Smooth muscle cell (in vitro differentiated cells): ENCODE measurements around the gene RNU6-1. TPM values are rescaled to one million over a fixed set of nuclear protein-coding genes. Genes with fewer than 3 reads are reported as not detected.

ENCODE experiments used
- DNase-seq: peaks from one replicate; lab custom pipeline; 2025; ENCODE audit not compliant: unreplicated experiment; lab: John Stamatoyannopoulos, UW
- H2AFZ ChIP-seq: fragments of 200-600 bp; sonication (generic); 2 replicates; pipeline ENCODE4 v1.6.0; 2016; ENCODE audit warnings: antibody characterized with exemption, low read depth, mild to moderate bottlenecking
- H3F3A ChIP-seq: fragments of 200-600 bp; sonication (generic); 2 replicates; pipeline ENCODE4 v1.6.0; 2017; ENCODE audit warnings: antibody characterized with exemption, low read depth
- H3K27ac ChIP-seq: fragments of 200-600 bp; sonication (generic); 2 replicates; pipeline ENCODE4 v1.5.1; 2016; ENCODE audit warnings: low read depth, mild to moderate bottlenecking
- H3K27me3 ChIP-seq: fragments of 200-600 bp; sonication (generic); 2 replicates; pipeline ENCODE4 v1.6.1; 2016; ENCODE audit warnings: low read depth, mild to moderate bottlenecking
- H3K36me3 ChIP-seq: fragments of 200-600 bp; sonication (generic); 2 replicates; pipeline ENCODE4 v1.5.1; 2016; ENCODE audit warnings: low read depth
- H3K4me1 ChIP-seq: fragments of 200-600 bp; sonication (generic); 2 replicates; pipeline ENCODE4 v1.5.1; 2016; ENCODE audit warnings: low read depth
- H3K4me2 ChIP-seq: fragments of 200-600 bp; sonication (generic); 2 replicates; pipeline ENCODE4 v1.6.0; 2016; ENCODE audit warnings: mild to moderate bottlenecking
- H3K4me3 ChIP-seq: fragments of 200-600 bp; sonication (generic); 2 replicates; pipeline ENCODE4 v1.5.1; 2016; ENCODE audit warnings: mild to moderate bottlenecking
- H3K79me2 ChIP-seq: fragments of 200-600 bp; sonication (generic); 2 replicates; pipeline ENCODE4 v1.6.0; 2016; ENCODE audit warnings: low read depth, mild to moderate bottlenecking
- H3K9ac ChIP-seq: fragments of 200-600 bp; sonication (generic); 2 replicates; pipeline ENCODE4 v1.6.0; 2016; ENCODE audit warnings: low read depth
- H3K9me3 ChIP-seq: fragments of 200-600 bp; sonication (generic); replicated peaks from 2 replicates; pipeline ENCODE4 v1.5.1; 2016; ENCODE audit warnings: low read depth
- H4K20me1 ChIP-seq: fragments of 200-600 bp; sonication (generic); 2 replicates; pipeline ENCODE4 v1.6.0; 2016; ENCODE audit warnings: low read depth
- WGBS: methylation state at CpG from one replicate; pipeline ENCODE4 v1.1.7; 2016; ENCODE audit warnings: low lambda C conversion rate; 5-methylcytosine and 5-hydroxymethylcytosine counted together
- polyA plus RNA-seq: library from polyadenylated mRNA; unstranded; fragments of >200 nt; fragmentation: Nextera tagmentation; extraction: Ambion mirVana; gene quantifications from 2 replicates; pipeline ENCODE4 v1.2.1, GENCODE V29; 2016
- total RNA-seq: library from RNA; depleted of rRNA; stranded (reverse); fragments of >200 nt; gene quantifications from 2 replicates; pipeline ENCODE4 v1.2.3, GENCODE V29; 2014
- TF ChIP-seq, protein P1 (sequence below): fragments of 200-600 bp; sonication (generic); IDR thresholded peaks from 2 replicates; pipeline ENCODE4 v1.5.1; 2017; ENCODE audit warnings: borderline replicate concordance, mild to moderate bottlenecking, antibody characterized with exemption; ENCODE audit not compliant: insufficient read depth, poor library complexity, severe bottlenecking

The RNU6-1 gene
- total and polyA plus RNA-seq, 2 experiments from 2014 or later, result not detected

DNA sequence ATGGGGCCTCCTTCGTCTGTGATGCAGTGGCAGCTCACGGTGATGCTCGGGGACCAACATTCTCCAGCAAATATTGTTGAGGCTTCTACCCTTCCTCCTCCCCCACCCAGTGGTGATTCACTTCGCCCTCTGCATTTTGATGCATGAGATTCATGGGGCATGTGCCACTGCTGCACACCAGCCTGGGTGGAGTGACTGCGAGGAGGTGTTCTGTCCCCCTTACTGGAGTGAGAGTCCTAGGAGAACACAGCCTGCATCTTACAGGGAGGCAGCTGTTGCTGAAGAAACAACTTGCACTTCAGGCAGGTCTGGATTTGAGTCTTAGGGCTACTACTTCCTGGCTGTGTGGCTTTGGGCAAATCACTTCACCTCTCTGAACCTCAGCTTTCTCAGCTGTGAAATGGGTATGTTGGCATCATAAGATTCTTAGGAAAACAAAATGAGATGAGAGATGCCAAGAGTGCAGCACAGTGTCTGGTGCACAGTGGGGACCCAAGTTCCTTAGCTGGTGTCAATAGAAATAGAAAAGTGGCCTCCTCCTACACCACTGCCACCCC, 24.7 kb downstream of the RNU6-1 start:
- no peak overlapping the region for H3K27ac ChIP-seq
- H2AFZ ChIP-seq, result no peak overlapping the region
- TF ChIP-seq, protein P1, sequence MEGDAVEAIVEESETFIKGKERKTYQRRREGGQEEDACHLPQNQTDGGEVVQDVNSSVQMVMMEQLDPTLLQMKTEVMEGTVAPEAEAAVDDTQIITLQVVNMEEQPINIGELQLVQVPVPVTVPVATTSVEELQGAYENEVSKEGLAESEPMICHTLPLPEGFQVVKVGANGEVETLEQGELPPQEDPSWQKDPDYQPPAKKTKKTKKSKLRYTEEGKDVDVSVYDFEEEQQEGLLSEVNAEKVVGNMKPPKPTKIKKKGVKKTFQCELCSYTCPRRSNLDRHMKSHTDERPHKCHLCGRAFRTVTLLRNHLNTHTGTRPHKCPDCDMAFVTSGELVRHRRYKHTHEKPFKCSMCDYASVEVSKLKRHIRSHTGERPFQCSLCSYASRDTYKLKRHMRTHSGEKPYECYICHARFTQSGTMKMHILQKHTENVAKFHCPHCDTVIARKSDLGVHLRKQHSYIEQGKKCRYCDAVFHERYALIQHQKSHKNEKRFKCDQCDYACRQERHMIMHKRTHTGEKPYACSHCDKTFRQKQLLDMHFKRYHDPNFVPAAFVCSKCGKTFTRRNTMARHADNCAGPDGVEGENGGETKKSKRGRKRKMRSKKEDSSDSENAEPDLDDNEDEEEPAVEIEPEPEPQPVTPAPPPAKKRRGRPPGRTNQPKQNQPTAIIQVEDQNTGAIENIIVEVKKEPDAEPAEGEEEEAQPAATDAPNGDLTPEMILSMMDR, result no peak
- H4K20me1 ChIP-seq, result no peaks in the 10 kb centered on the region
- H3K9me3 ChIP-seq, result no peaks in the 10 kb centered on the region
- 91% methylated on average over 5 of the region's 5 CpGs for WGBS
- H3K36me3 ChIP-seq, result no peaks in the 10 kb centered on the region
- DNase-seq, result no peak
- no peak overlapping the region for H3K4me2 ChIP-seq
- peaks cover 42% of the 10 kb centered on the region for H3K27me3 ChIP-seq
- H3K79me2 ChIP-seq, result no peaks in the 10 kb centered on the region
- no peaks in the 10 kb centered on the region for H3F3A ChIP-seq
- H3K4me3 ChIP-seq, result no peak overlapping the region
- no peak overlapping the region for H3K9ac ChIP-seq
- H3K4me1 ChIP-seq, result no peaks in the 10 kb centered on the region

DNA sequence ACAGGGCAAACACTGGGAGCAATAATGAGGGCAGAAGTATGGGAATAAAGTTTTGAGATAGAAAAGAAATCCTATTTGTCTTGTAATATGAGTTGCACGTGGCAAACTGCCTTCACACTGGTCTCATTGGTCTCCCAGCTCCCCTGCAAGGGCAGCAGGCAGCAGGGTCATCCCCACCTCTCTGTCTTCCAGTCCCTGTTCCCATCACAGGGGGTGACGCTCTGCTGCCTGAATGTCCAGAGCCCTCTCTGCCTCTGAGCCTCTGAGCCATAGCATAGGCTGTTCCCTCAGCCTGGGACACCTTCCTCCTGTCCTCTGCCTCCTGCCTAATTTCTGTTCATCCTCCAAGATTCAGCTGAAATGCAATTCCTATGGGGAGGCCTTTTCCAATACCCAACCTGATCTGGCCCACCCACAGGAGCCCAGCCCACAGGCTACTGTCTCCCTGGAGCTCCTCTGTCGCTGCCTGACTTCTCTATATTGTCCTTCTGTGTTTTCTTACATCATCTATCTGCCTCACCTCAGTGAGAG, 26.7 kb downstream of the RNU6-1 start:
- no peak overlapping the region for H3K9ac ChIP-seq

GRCh38 chr15:67812241-67812644, 27.6 kb downstream of the RNU6-1 start:
- no peaks in the 10 kb centered on the region for H3K9me3 ChIP-seq
- no peaks in the 10 kb centered on the region for H3K4me1 ChIP-seq
- no peaks in the 10 kb centered on the region for H3K36me3 ChIP-seq
- no peaks in the 10 kb centered on the region for H3F3A ChIP-seq
- H2AFZ ChIP-seq, result no peak overlapping the region
- no peaks in the 10 kb centered on the region for H4K20me1 ChIP-seq
- TF ChIP-seq, protein P1, result no peak
- DNase-seq, result no peak
- no peak overlapping the region for H3K4me2 ChIP-seq
- peaks cover 14% of the 10 kb centered on the region for H3K27me3 ChIP-seq
- no peaks in the 10 kb centered on the region for H3K79me2 ChIP-seq
- no peak overlapping the region for H3K9ac ChIP-seq
- no peak overlapping the region for H3K4me3 ChIP-seq
- no peak overlapping the region for H3K27ac ChIP-seq
- 79% methylated on average over 11 of the region's 11 CpGs for WGBS

More for the DNA sequence above, 26.7 kb downstream of the RNU6-1 start:
- H3K79me2 ChIP-seq, result no peaks in the 10 kb centered on the region
- 87% methylated on average over 3 of the region's 3 CpGs for WGBS
- DNase-seq, result no peak
- TF ChIP-seq, protein P1, result no peak
- H3K4me3 ChIP-seq, result no peak overlapping the region
- H3K9me3 ChIP-seq, result no peaks in the 10 kb centered on the region
- H4K20me1 ChIP-seq, result no peaks in the 10 kb centered on the region
- H3K36me3 ChIP-seq, result no peaks in the 10 kb centered on the region
- H3K27ac ChIP-seq, result no peak overlapping the region
- no peak overlapping the region for H2AFZ ChIP-seq
- H3K27me3 ChIP-seq, result peaks cover 23% of the 10 kb centered on the region
- no peaks in the 10 kb centered on the region for H3F3A ChIP-seq
- no peaks in the 10 kb centered on the region for H3K4me1 ChIP-seq
- H3K4me2 ChIP-seq, result no peak overlapping the region

GRCh38 chr15:67809866-67810265, 30.0 kb downstream of the RNU6-1 start:
- no peaks in the 10 kb centered on the region for H3K36me3 ChIP-seq
- H2AFZ ChIP-seq, result no peak overlapping the region
- TF ChIP-seq, protein P1, result no peak
- no peaks in the 10 kb centered on the region for H3F3A ChIP-seq
- 88% methylated on average over 6 of the region's 6 CpGs for WGBS
- H3K79me2 ChIP-seq, result no peaks in the 10 kb centered on the region
- DNase-seq, result no peak
- no peaks in the 10 kb centered on the region for H3K9me3 ChIP-seq
- H3K4me1 ChIP-seq, result peaks cover under 1% of the 10 kb centered on the region
- H3K4me2 ChIP-seq, result no peak overlapping the region
- peaks cover 5% of the 10 kb centered on the region for H3K27me3 ChIP-seq
- H3K4me3 ChIP-seq, result no peak overlapping the region
- no peak overlapping the region for H3K9ac ChIP-seq
- H3K27ac ChIP-seq, result no peak overlapping the region
- H4K20me1 ChIP-seq, result no peaks in the 10 kb centered on the region
